ENCODE data around the gene WDR7. TPM values are rescaled to one million over a fixed set of nuclear protein-coding genes. Genes with fewer than 3 reads are reported as not detected.

WDR7 gene
- total and polyA plus RNA-seq, 9 of the 15 experiments (the other 6 are each of a cell fraction or from before 2014, with no cell fraction given) = 1.4 to 9.4 (median 5.3) TPM

- intact Hi-C loops (cut with micrococcal nuclease) (no loop called here), in situ Hi-C loops (cut with MboI) (no loop called here)
- Histone ChIP-seq H3K36me3 (ENCODE audit: control insufficient read depth, insufficient read depth, low read length) (no peaks in the 10 kb centered on the region), H4K20me1 (replicated peaks; ENCODE audit: control insufficient read depth, insufficient read depth, low read length) (no peaks in the 10 kb centered on the region), H3K9ac (ENCODE audit: insufficient read depth in 1 of 2, low read depth in 2 of 2, low read length in 2 of 2) (no peak overlapping the region), H3K27me3 (ENCODE audit: control insufficient read depth in 2 of 2, insufficient read depth in 2 of 2, low read length in 2 of 2) (no peaks in the 10 kb centered on the region), H2AFZ (ENCODE audit: low read depth, low read length) (no peak overlapping the region), H3K4me2 (ENCODE audit: insufficient read depth, low read length) (no peak overlapping the region), H3K27ac (ENCODE audit: extremely low read depth, low read depth, low read length) (no peak overlapping the region), H3K4me1 (replicated peaks in 1 of 2; ENCODE audit: control insufficient read depth in 2 of 2, insufficient read depth in 2 of 2, low read length in 2 of 2) (no peaks in the 10 kb centered on the region; a peak in 1 of 5 replicates), H3K9me1 (ENCODE audit: control insufficient read depth, insufficient read depth, low read length) (no peaks in the 10 kb centered on the region), H3K4me3 (no peak overlapping the region), H3K9me3 (replicated peaks; ENCODE audit: control insufficient read depth, insufficient read depth, low read depth, low read length) (no peaks in the 10 kb centered on the region), H3K79me2 (ENCODE audit: control insufficient read depth, insufficient read depth, low read length) (no peaks in the 10 kb centered on the region)
- DNase-seq (ENCODE audit: extremely low read depth in 1 of 4, low spot score in 3 of 4) (no peak), FAIRE-seq (no peak), ATAC-seq (no peak)
- BruUV-seq (replicated peaks) = no TSS peak
- TF ChIP-seq RBM14 (IDR thresholded peaks at IDR 0.05; ENCODE audit: borderline replicate concordance, insufficient read depth, low read depth, low read length) (no peak), XRCC3 (IDR thresholded peaks at IDR 0.05) (no peak), GATA2 (CRISPR knock-in tag; IDR thresholded peaks at IDR 0.05) (no peak), ZNF384 (IDR thresholded peaks at IDR 0.05; ENCODE audit: low read depth, low read length) (no peak), FOSL1 (tag; conservative IDR thresholded peaks at IDR 0.05) (peak; percentile 63), TSHZ1 (CRISPR knock-in tag; IDR thresholded peaks at IDR 0.05) (no peak), NFE2 (IDR thresholded peaks at IDR 0.05; ENCODE audit: low read depth) (peak; percentile 27; the same call in 1 of the 2 replicates), GTF2E2 (tag; IDR thresholded peaks at IDR 0.05) (no peak), JUND (IDR thresholded peaks at IDR 0.05; ENCODE audit: borderline replicate concordance, low read depth, low read length) (peak; percentile 17; the same call in 1 of the 2 replicates), JUND (tag; IDR thresholded peaks at IDR 0.05; ENCODE audit: borderline replicate concordance, low read depth, low read length) (no peak; the same call in 2 of the 3 replicates)
- TF ChIP-seq, protein P1, sequence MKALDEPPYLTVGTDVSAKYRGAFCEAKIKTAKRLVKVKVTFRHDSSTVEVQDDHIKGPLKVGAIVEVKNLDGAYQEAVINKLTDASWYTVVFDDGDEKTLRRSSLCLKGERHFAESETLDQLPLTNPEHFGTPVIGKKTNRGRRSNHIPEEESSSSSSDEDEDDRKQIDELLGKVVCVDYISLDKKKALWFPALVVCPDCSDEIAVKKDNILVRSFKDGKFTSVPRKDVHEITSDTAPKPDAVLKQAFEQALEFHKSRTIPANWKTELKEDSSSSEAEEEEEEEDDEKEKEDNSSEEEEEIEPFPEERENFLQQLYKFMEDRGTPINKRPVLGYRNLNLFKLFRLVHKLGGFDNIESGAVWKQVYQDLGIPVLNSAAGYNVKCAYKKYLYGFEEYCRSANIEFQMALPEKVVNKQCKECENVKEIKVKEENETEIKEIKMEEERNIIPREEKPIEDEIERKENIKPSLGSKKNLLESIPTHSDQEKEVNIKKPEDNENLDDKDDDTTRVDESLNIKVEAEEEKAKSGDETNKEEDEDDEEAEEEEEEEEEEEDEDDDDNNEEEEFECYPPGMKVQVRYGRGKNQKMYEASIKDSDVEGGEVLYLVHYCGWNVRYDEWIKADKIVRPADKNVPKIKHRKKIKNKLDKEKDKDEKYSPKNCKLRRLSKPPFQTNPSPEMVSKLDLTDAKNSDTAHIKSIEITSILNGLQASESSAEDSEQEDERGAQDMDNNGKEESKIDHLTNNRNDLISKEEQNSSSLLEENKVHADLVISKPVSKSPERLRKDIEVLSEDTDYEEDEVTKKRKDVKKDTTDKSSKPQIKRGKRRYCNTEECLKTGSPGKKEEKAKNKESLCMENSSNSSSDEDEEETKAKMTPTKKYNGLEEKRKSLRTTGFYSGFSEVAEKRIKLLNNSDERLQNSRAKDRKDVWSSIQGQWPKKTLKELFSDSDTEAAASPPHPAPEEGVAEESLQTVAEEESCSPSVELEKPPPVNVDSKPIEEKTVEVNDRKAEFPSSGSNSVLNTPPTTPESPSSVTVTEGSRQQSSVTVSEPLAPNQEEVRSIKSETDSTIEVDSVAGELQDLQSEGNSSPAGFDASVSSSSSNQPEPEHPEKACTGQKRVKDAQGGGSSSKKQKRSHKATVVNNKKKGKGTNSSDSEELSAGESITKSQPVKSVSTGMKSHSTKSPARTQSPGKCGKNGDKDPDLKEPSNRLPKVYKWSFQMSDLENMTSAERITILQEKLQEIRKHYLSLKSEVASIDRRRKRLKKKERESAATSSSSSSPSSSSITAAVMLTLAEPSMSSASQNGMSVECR (CRISPR knock-in tag; IDR thresholded peaks at IDR 0.05) = no peak
- TF ChIP-seq, protein P2, sequence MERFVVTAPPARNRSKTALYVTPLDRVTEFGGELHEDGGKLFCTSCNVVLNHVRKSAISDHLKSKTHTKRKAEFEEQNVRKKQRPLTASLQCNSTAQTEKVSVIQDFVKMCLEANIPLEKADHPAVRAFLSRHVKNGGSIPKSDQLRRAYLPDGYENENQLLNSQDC (CRISPR knock-in tag; IDR thresholded peaks at IDR 0.05) = no peak
- WGBS (ENCODE audit: insufficient coverage, low coverage, missing lambda C conversion rate) = 27% methylated on average over 1 of the region's 1 CpG
- ChIA-PET CTCF (ENCODE audit: low intra/inter-chr PET ratio) (no interaction called here), POLR2A (interaction anchor here (0.9 kb wide), 1 partner anchor 12 kb away, joined by 3 read pairs; no protein-coding TSS in a partner anchor)
These were observed 341.6 kb downstream of the WDR7 start for GRCh38 chr18:56992777-56993176.

Measured in K562 (cell line).